Measurements from ENCODE around the gene WDR20. TPM values are rescaled to one million over a fixed set of nuclear protein-coding genes. Genes with fewer than 3 reads are reported as not detected.
"Not testable (repeated sequence)": the region's sequence is repeated elsewhere in the genome, so short reads cannot be mapped to it uniquely, and the experiment has no call there.

WDR20 gene
- polyA plus RNA-seq, 1 donor (not counting 4 experiments of a cell fraction or from before 2014, with no cell fraction given): 24.5 TPM

DNA sequence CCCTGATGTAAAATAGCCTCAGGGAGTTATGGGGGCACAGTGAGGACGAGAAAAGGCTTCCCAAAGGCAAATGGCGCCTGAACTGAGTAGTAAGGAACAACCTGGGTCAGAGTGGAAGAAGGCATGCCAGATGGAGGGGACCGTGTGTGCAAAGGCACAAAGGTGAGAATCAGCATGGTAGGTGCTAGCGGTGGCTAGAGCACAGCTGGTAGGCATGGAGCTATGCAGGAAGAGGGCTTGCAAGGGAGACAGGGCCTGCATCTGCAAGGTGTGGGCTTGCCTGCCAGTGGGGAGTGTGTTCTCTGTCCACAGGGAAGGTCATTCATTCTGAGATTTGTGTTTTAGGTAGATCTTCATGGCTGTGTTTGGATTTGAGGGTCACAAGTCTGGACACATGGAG is 34.3 kb upstream of the WDR20 start:
- Histone ChIP-seq H3K27ac (ENCODE audit: control insufficient read depth, insufficient read depth, low read length) (no peak overlapping the region), H3K4me1 (ENCODE audit: control insufficient read depth, extremely low read depth, insufficient read depth, low read length) (no peaks in the 10 kb centered on the region), H3K9me3 (ENCODE audit: control insufficient read depth, low read depth, low read length) (no peaks in the 10 kb centered on the region), H3K9ac (ENCODE audit: control insufficient read depth, extremely low read depth, insufficient read depth, low read length) (no peak overlapping the region), H3K79me2 (ENCODE audit: control insufficient read depth, insufficient read depth, low read length) (no peaks in the 10 kb centered on the region), H3K4me2 (ENCODE audit: control insufficient read depth, extremely low read depth, insufficient read depth, low read depth, low read length) (no peak overlapping the region), H4K20me1 (ENCODE audit: control insufficient read depth, extremely low read depth, insufficient read depth, low read length) (no peaks in the 10 kb centered on the region), H2AFZ (ENCODE audit: control insufficient read depth, low read length) (no peak overlapping the region), H3K9me1 (ENCODE audit: control insufficient read depth, extremely low read depth, insufficient read depth, low read length) (no peaks in the 10 kb centered on the region), H3K36me3 (ENCODE audit: control insufficient read depth in 2 of 2, extremely low read depth in 1 of 2, insufficient read depth in 2 of 2, low read length in 2 of 2) (peaks cover 0 to 3% of the 10 kb centered on the region in 2 experiments), H3K27me3 (ENCODE audit: control insufficient read depth, extremely low read depth, insufficient read depth, low read length) (no peaks in the 10 kb centered on the region), H3K4me3 (ENCODE audit: control insufficient read depth in 2 of 3, extremely low read depth in 1 of 3, insufficient read depth in 2 of 3, low read depth in 1 of 3, low read length in 3 of 3) (no peak overlapping the region)
- no peak for TF ChIP-seq EZH2 (IDR thresholded peaks at IDR 0.05; ENCODE audit: low read length)
- TF ChIP-seq, protein P1, sequence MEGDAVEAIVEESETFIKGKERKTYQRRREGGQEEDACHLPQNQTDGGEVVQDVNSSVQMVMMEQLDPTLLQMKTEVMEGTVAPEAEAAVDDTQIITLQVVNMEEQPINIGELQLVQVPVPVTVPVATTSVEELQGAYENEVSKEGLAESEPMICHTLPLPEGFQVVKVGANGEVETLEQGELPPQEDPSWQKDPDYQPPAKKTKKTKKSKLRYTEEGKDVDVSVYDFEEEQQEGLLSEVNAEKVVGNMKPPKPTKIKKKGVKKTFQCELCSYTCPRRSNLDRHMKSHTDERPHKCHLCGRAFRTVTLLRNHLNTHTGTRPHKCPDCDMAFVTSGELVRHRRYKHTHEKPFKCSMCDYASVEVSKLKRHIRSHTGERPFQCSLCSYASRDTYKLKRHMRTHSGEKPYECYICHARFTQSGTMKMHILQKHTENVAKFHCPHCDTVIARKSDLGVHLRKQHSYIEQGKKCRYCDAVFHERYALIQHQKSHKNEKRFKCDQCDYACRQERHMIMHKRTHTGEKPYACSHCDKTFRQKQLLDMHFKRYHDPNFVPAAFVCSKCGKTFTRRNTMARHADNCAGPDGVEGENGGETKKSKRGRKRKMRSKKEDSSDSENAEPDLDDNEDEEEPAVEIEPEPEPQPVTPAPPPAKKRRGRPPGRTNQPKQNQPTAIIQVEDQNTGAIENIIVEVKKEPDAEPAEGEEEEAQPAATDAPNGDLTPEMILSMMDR (optimal IDR thresholded peaks at IDR 0.05 in 1 of 3, IDR thresholded peaks at IDR 0.05 in 1 of 3, conservative IDR thresholded peaks at IDR 0.05 in 1 of 3; ENCODE audit: extremely low read depth in 1 of 3, insufficient read depth in 2 of 3, low read length in 3 of 3): no peak
- FAIRE-seq (no peak), DNase-seq (ENCODE audit: low read depth, low spot score) (no peak)
- dilution Hi-C loops (cut with MboI; ENCODE audit: extremely low pct_ligation_motif_present, low sequenced_read_pairs): no loop called here

DNA sequence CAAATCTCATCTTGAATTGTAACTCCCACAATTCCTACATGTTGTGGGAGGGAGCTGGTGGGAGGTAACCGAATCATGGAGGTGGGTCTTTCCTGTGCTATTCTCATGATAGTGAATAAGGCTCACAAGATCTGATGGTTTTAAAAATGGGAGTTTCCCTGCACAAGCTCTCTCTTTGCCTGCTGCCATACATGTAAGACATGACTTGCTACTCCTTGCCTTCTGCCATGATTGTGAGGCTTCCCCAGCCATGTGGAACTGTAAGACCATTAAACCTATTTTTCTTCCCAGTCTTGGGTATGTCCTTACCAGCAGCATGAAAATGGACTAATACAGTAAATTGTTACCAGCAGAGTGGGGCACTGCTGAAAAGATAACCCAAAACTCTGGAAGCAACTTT is 30.4 kb upstream of the WDR20 start:
- dilution Hi-C loops (cut with MboI; ENCODE audit: extremely low pct_ligation_motif_present, low sequenced_read_pairs); H3K36me3 ChIP-seq (ENCODE audit: control insufficient read depth in 2 of 2, extremely low read depth in 1 of 2, insufficient read depth in 2 of 2, low read length in 2 of 2); DNase-seq (ENCODE audit: low read depth, low spot score); H2AFZ ChIP-seq (ENCODE audit: control insufficient read depth, low read length); H3K27ac ChIP-seq (ENCODE audit: control insufficient read depth, insufficient read depth, low read length); H3K79me2 ChIP-seq (ENCODE audit: control insufficient read depth, insufficient read depth, low read length); H3K27me3 ChIP-seq (ENCODE audit: control insufficient read depth, extremely low read depth, insufficient read depth, low read length); FAIRE-seq; H3K9me1 ChIP-seq (ENCODE audit: control insufficient read depth, extremely low read depth, insufficient read depth, low read length); H3K4me3 ChIP-seq (ENCODE audit: control insufficient read depth in 2 of 3, extremely low read depth in 1 of 3, insufficient read depth in 2 of 3, low read depth in 1 of 3, low read length in 3 of 3); H3K9me3 ChIP-seq (ENCODE audit: control insufficient read depth, low read depth, low read length); H3K4me1 ChIP-seq (ENCODE audit: control insufficient read depth, extremely low read depth, insufficient read depth, low read length); H3K9ac ChIP-seq (ENCODE audit: control insufficient read depth, extremely low read depth, insufficient read depth, low read length); H3K4me2 ChIP-seq (ENCODE audit: control insufficient read depth, extremely low read depth, insufficient read depth, low read depth, low read length); H4K20me1 ChIP-seq (ENCODE audit: control insufficient read depth, extremely low read depth, insufficient read depth, low read length): not testable (repeated sequence)

- H3K9ac ChIP-seq (ENCODE audit: control insufficient read depth, extremely low read depth, insufficient read depth, low read length): no peak overlapping the region
- H2AFZ ChIP-seq (ENCODE audit: control insufficient read depth, low read length): no peak overlapping the region
- no peaks in the 10 kb centered on the region for H3K9me1 ChIP-seq (ENCODE audit: control insufficient read depth, extremely low read depth, insufficient read depth, low read length)
- no peak for FAIRE-seq
- H3K4me1 ChIP-seq (ENCODE audit: control insufficient read depth, extremely low read depth, insufficient read depth, low read length): no peaks in the 10 kb centered on the region
- no peak overlapping the region for H3K4me2 ChIP-seq (ENCODE audit: control insufficient read depth, extremely low read depth, insufficient read depth, low read depth, low read length)
- H3K79me2 ChIP-seq (ENCODE audit: control insufficient read depth, insufficient read depth, low read length): no peaks in the 10 kb centered on the region
- no peak for TF ChIP-seq EZH2 (IDR thresholded peaks at IDR 0.05; ENCODE audit: low read length)
- TF ChIP-seq, protein P1 (optimal IDR thresholded peaks at IDR 0.05 in 1 of 3, IDR thresholded peaks at IDR 0.05 in 1 of 3, conservative IDR thresholded peaks at IDR 0.05 in 1 of 3; ENCODE audit: extremely low read depth in 1 of 3, insufficient read depth in 2 of 3, low read length in 3 of 3): no peak
- H3K4me3 ChIP-seq (ENCODE audit: control insufficient read depth in 2 of 3, extremely low read depth in 1 of 3, insufficient read depth in 2 of 3, low read depth in 1 of 3, low read length in 3 of 3): no peak overlapping the region
- no peaks in the 10 kb centered on the region for H3K27me3 ChIP-seq (ENCODE audit: control insufficient read depth, extremely low read depth, insufficient read depth, low read length)
- H3K9me3 ChIP-seq (ENCODE audit: control insufficient read depth, low read depth, low read length): no peaks in the 10 kb centered on the region
- no peak overlapping the region for H3K27ac ChIP-seq (ENCODE audit: control insufficient read depth, insufficient read depth, low read length)
- no peak for DNase-seq (ENCODE audit: low read depth, low spot score)
- dilution Hi-C loops (cut with MboI; ENCODE audit: extremely low pct_ligation_motif_present, low sequenced_read_pairs): no loop called here
- no peaks in the 10 kb centered on the region for H4K20me1 ChIP-seq (ENCODE audit: control insufficient read depth, extremely low read depth, insufficient read depth, low read length)
- H3K36me3 ChIP-seq (ENCODE audit: control insufficient read depth in 2 of 2, extremely low read depth in 1 of 2, insufficient read depth in 2 of 2, low read length in 2 of 2): no peaks in the 10 kb centered on the region
These were observed 28.6 kb upstream of the WDR20 start for GRCh38 chr14:102111101-102111500.
